Thyroid gland (tissue), 4 donors: Measurements from ENCODE around the gene UCHL5. TPM values are rescaled to one million over a fixed set of nuclear protein-coding genes. Genes with fewer than 3 reads are reported as not detected.

ENCODE experiments used
- DNase-seq, 2 donors: peaks; one replicate each; pipeline ENCODE4 v3.0.0-alpha.2; 2019
- H3K27ac ChIP-seq, 3 donors: fragments of 200-600 bp; sonication (generic); 1 replicate in 2 of 3; 2 replicates in 1 of 3; pipeline ENCODE4 v1.5.1; 2016 to 2019; ENCODE audit warnings: mild to moderate bottlenecking in 1 of 3, moderate library complexity in 1 of 3
- H3K27me3 ChIP-seq: fragments of 200-600 bp; sonication (generic); one replicate; pipeline ENCODE4 v1.5.1; 2019
- H3K36me3 ChIP-seq, 2 donors: fragments of 200-600 bp; sonication (generic); one replicate each; pipeline ENCODE4 v1.5.1; 2016 to 2019
- H3K4me1 ChIP-seq, 2 donors: fragments of 200-600 bp; sonication (generic); one replicate each; pipeline ENCODE4 v1.5.1; 2017 to 2019
- H3K4me3 ChIP-seq, 3 donors: fragments of 200-600 bp; sonication (generic); replicated peaks in 1 of 3; 1 replicate in 2 of 3; 2 replicates in 1 of 3; pipeline ENCODE4 v1.5.1; 2016; ENCODE audit warnings: mild to moderate bottlenecking in 1 of 3
- H3K9me3 ChIP-seq: fragments of 200-600 bp; sonication (generic); one replicate; pipeline ENCODE4 v1.5.1; 2017
- CTCF ChIP-seq, 6 experiments: fragments of 200-600 bp in 3 of 6; fragments of 450-650 bp in 3 of 6; sonication (generic) in 3 of 6; IDR thresholded peaks; one replicate each; pipeline ENCODE4 v1.5.1; 2016 to 2019; ENCODE audit warnings: antibody characterized with exemption in 6 of 6, mild to moderate bottlenecking in 2 of 6, inconsistent platforms in 1 of 6, moderate library complexity in 1 of 6
- POLR2A ChIP-seq, 2 donors: fragments of 450-650 bp; IDR thresholded peaks; one replicate each; pipeline ENCODE4 v1.6.1; 2017; ENCODE audit warnings: antibody characterized with exemption in 2 of 2, mild to moderate bottlenecking in 2 of 2, moderate library complexity in 1 of 2
- WGBS, 2 donors: methylation state at CpG; one replicate each; pipeline ENCODE4 v1.1.5; 2017; 5-methylcytosine and 5-hydroxymethylcytosine counted together
- intact Hi-C: fragments of 100-400 bp; cut with DNase I; formaldehyde crosslinking; loops from one replicate; pipeline ENCODE4 v1.15.1; 2023
- total RNA-seq, 4 donors: library from RNA; depleted of rRNA; stranded (reverse); fragments of >200 nt; gene quantifications; one replicate each; pipeline ENCODE4 v1.2.3, GENCODE V29; 2016

Gene UCHL5
- total RNA-seq, 4 donors from 2014 or later = 24.5 to 31.1 (median 26.2) TPM

- no peak for DNase-seq
- Histone ChIP-seq H3K9me3 (no peaks in the 10 kb centered on the region), H3K27me3 (no peaks in the 10 kb centered on the region), H3K36me3 (no peaks in the 10 kb centered on the region), H3K4me3 (no peak overlapping the region), H3K4me1 (no peaks in the 10 kb centered on the region), H3K27ac (no peak overlapping the region)
- intact Hi-C loops = no loop called here
- 89 to 91% methylated on average over 2 of the region's 2 CpGs for WGBS, 2 donors
- TF ChIP-seq POLR2A (IDR thresholded peaks at IDR 0.05) (no peak), CTCF (IDR thresholded peaks at IDR 0.05) (no peak)
These were observed 85.2 kb downstream of the UCHL5 start for GRCh38 chr1:192973988-192974387.

GRCh38 chr1:192973202-192973601 lies 86.0 kb downstream of the UCHL5 start:
- whole genome bisulfite sequencing, 2 donors = 91 to 94% methylated on average over 1 of the region's 1 CpG

GRCh38 chr1:192969091-192969490 lies 90.1 kb downstream of the UCHL5 start:
- intact Hi-C loops = no loop called here
- Histone ChIP-seq H3K27me3 (no peaks in the 10 kb centered on the region), H3K4me1 (no peaks in the 10 kb centered on the region), H3K9me3 (no peaks in the 10 kb centered on the region), H3K4me3 (no peak overlapping the region), H3K27ac (no peak overlapping the region), H3K36me3 (no peaks in the 10 kb centered on the region)
- WGBS, 2 donors = 90 to 94% methylated on average over 1 of the region's 1 CpG
- DNase-seq = no peak
- no peak for TF ChIP-seq CTCF (IDR thresholded peaks at IDR 0.05)
- TF ChIP-seq POLR2A (IDR thresholded peaks at IDR 0.05) = no peak

More at GRCh38 chr1:192973202-192973601, 86.0 kb downstream of the UCHL5 start:
- no peaks in the 10 kb centered on the region for H3K27me3 ChIP-seq
- H3K27ac ChIP-seq = no peak overlapping the region
- no peaks in the 10 kb centered on the region for H3K9me3 ChIP-seq
- H3K36me3 ChIP-seq = no peaks in the 10 kb centered on the region
- intact Hi-C loops = no loop called here
- no peak overlapping the region for H3K4me3 ChIP-seq
- no peaks in the 10 kb centered on the region for H3K4me1 ChIP-seq
- TF ChIP-seq CTCF (IDR thresholded peaks at IDR 0.05) = no peak
- TF ChIP-seq POLR2A (IDR thresholded peaks at IDR 0.05) = no peak
- no peak for DNase-seq

GRCh38 chr1:192968323-192968722 lies 90.8 kb downstream of the UCHL5 start:
- TF ChIP-seq CTCF (IDR thresholded peaks at IDR 0.05) (no peak), POLR2A (IDR thresholded peaks at IDR 0.05) (no peak)

GRCh38 chr1:192967901-192968300 lies 91.3 kb downstream of the UCHL5 start:
- Histone ChIP-seq H3K36me3 (no peaks in the 10 kb centered on the region), H3K4me1 (no peaks in the 10 kb centered on the region), H3K9me3 (no peaks in the 10 kb centered on the region), H3K27ac (no peak overlapping the region), H3K27me3 (no peaks in the 10 kb centered on the region), H3K4me3 (no peak overlapping the region)
- WGBS, 2 donors = 18 to 20% methylated on average over 1 of the region's 1 CpG
- TF ChIP-seq CTCF (IDR thresholded peaks at IDR 0.05) (no peak), POLR2A (IDR thresholded peaks at IDR 0.05) (no peak)
- intact Hi-C loops = no loop called here
- DNase-seq = no peak

More at GRCh38 chr1:192968323-192968722, 90.8 kb downstream of the UCHL5 start:
- intact Hi-C loops = no loop called here
- H3K4me1 ChIP-seq = no peaks in the 10 kb centered on the region
- H3K27ac ChIP-seq = no peak overlapping the region
- H3K36me3 ChIP-seq = no peaks in the 10 kb centered on the region
- DNase-seq = no peak
- H3K27me3 ChIP-seq = no peaks in the 10 kb centered on the region
- H3K4me3 ChIP-seq = no peak overlapping the region
- H3K9me3 ChIP-seq = no peaks in the 10 kb centered on the region
